HK-2 (cell line): Measurements from ENCODE around the gene CYFIP1.

ENCODE experiments used
- DNase-seq: peaks from one replicate; pipeline ENCODE4 v3.0.0-alpha.2; 2018; ENCODE audit not compliant: unreplicated experiment

Gene CYFIP1

GRCh38 chr15:22890296-22890695 is 89.9 kb downstream of the CYFIP1 start:
- DNase-seq, result no peak

- no peak for DNase-seq
These were observed 90.9 kb downstream of the CYFIP1 start for GRCh38 chr15:22889146-22889818.

- peak; percentile 33 for DNase-seq
These were observed 91.9 kb downstream of the CYFIP1 start for GRCh38 chr15:22888120-22888859.

- no peak for DNase-seq
These were observed 92.8 kb downstream of the CYFIP1 start for GRCh38 chr15:22887157-22887951.

- DNase-seq, result no peak
These were observed 95.0 kb downstream of the CYFIP1 start for GRCh38 chr15:22885120-22885519.

GRCh38 chr15:22884344-22884743 is 95.8 kb downstream of the CYFIP1 start:
- DNase-seq, result no peak

- no peak for DNase-seq
These were observed 97.0 kb downstream of the CYFIP1 start for GRCh38 chr15:22883196-22883595.

- DNase-seq, result no peak
These were observed 98.3 kb downstream of the CYFIP1 start for GRCh38 chr15:22881739-22882440.

GRCh38 chr15:22880981-22881738 is 99.0 kb downstream of the CYFIP1 start:
- no peak for DNase-seq

- no peak for DNase-seq
These were observed 99.8 kb downstream of the CYFIP1 start for GRCh38 chr15:22880068-22880980.

GRCh38 chr15:22878103-22878502 is 102.1 kb downstream of the CYFIP1 start:
- DNase-seq, result no peak

GRCh38 chr15:22877607-22878006 is 102.6 kb downstream of the CYFIP1 start:
- no peak for DNase-seq

GRCh38 chr15:22877117-22877516 is 103.1 kb downstream of the CYFIP1 start:
- no peak for DNase-seq

GRCh38 chr15:22874966-22875365 is 105.2 kb downstream of the CYFIP1 start:
- no peak for DNase-seq

GRCh38 chr15:22874256-22874655 is 105.9 kb downstream of the CYFIP1 start:
- DNase-seq, result no peak

- DNase-seq, result no peak
These were observed 106.3 kb downstream of the CYFIP1 start for GRCh38 chr15:22873841-22874240.

GRCh38 chr15:22872936-22873701 is 107.0 kb downstream of the CYFIP1 start:
- DNase-seq, result peak; percentile 33

- no peak for DNase-seq
These were observed 108.6 kb downstream of the CYFIP1 start for GRCh38 chr15:22871481-22872086.

- DNase-seq, result no peak
These were observed 109.3 kb downstream of the CYFIP1 start for GRCh38 chr15:22870865-22871264.
